HG03175 (cell line): ENCODE measurements around the gene RTCA.
"Not testable (repeated sequence)": the region's sequence is repeated elsewhere in the genome, so short reads cannot be mapped to it uniquely, and the experiment has no call there.

Experiments used
- ATAC-seq: cut with Tn5 transposase; IDR thresholded peaks from one replicate; pipeline ENCODE4 v1.9.1; 2021; ENCODE audit warnings: mild to moderate bottlenecking, moderate library complexity; ENCODE audit not compliant: unreplicated experiment

The RTCA gene

GRCh38 chr1:100256273-100256672 is 9.7 kb upstream of the RTCA start:
- ATAC-seq: not testable (repeated sequence)

- ATAC-seq: not testable (repeated sequence)
Observed at GRCh38 chr1:100258427-100258826, 7.6 kb upstream of the RTCA start.

- no peak for ATAC-seq
Observed at GRCh38 chr1:100261686-100262085, 4.3 kb upstream of the RTCA start.

GRCh38 chr1:100264081-100264480 is 1.9 kb upstream of the RTCA start:
- ATAC-seq: not testable (repeated sequence)

- ATAC-seq: peak; percentile 43
Observed at GRCh38 chr1:100265562-100265930, 470 bp upstream of the RTCA start.

- ATAC-seq: peak; percentile 16
Observed at GRCh38 chr1:100266741-100267140, 725 bp downstream of the RTCA start.

- no peak for ATAC-seq
Observed at GRCh38 chr1:100267284-100267683, 1.3 kb downstream of the RTCA start.

GRCh38 chr1:100268202-100268601 is 2.2 kb downstream of the RTCA start:
- ATAC-seq: no peak

GRCh38 chr1:100277866-100278265 is 11.8 kb downstream of the RTCA start:
- no peak for ATAC-seq

- ATAC-seq: no peak
Observed at GRCh38 chr1:100279358-100279923, 13.4 kb downstream of the RTCA start.

- no peak for ATAC-seq
Observed at GRCh38 chr1:100279954-100280682, 14.1 kb downstream of the RTCA start.

- ATAC-seq: no peak
Observed at GRCh38 chr1:100284591-100284990, 18.6 kb downstream of the RTCA start.

- no peak for ATAC-seq
Observed at GRCh38 chr1:100287162-100287561, 21.1 kb downstream of the RTCA start.

- no peak for ATAC-seq
Observed at GRCh38 chr1:100290291-100290690, 24.3 kb downstream of the RTCA start.

GRCh38 chr1:100292711-100293110 is 26.7 kb downstream of the RTCA start:
- no peak for ATAC-seq

GRCh38 chr1:100296140-100296539 is 30.1 kb downstream of the RTCA start:
- no peak for ATAC-seq

- ATAC-seq: not testable (repeated sequence)
Observed at GRCh38 chr1:100296997-100297396, 31.0 kb downstream of the RTCA start.

GRCh38 chr1:100298512-100298911 is 32.5 kb downstream of the RTCA start:
- no peak for ATAC-seq

- ATAC-seq: no peak
Observed at GRCh38 chr1:100299521-100300222, 33.7 kb downstream of the RTCA start.

GRCh38 chr1:100300691-100301090 is 34.7 kb downstream of the RTCA start:
- no peak for ATAC-seq

GRCh38 chr1:100302739-100303138 is 36.7 kb downstream of the RTCA start:
- no peak for ATAC-seq

GRCh38 chr1:100304227-100304626 is 38.2 kb downstream of the RTCA start:
- no peak for ATAC-seq
